CD4-positive, alpha-beta T cell (primary cell): ENCODE data around the gene NRXN3. TPM values are rescaled to one million over a fixed set of nuclear protein-coding genes. Genes with fewer than 3 reads are reported as not detected.

Experiments
- ATAC-seq: fragments of 200-7000 bp; cut with Tn5 transposase; one replicate; pipeline ENCODE4 v1.10.0; 2022; ENCODE audit warnings: mild to moderate bottlenecking; ENCODE audit not compliant: poor library complexity
- CTCF ChIA-PET: fragments of 350-600 bp; sonication (Branson Sonifier 250); formaldehyde crosslinking; loops from one replicate; lab custom pipeline; 2021; ENCODE audit warnings: antibody characterized with exemption, inconsistent platforms; lab: Charles Lee
- POLR2A ChIA-PET: fragments of 350-600 bp; sonication (Branson Sonifier 250); formaldehyde crosslinking; loops from one replicate; lab custom pipeline; 2021; ENCODE audit warnings: antibody characterized with exemption, inconsistent platforms; lab: Charles Lee
- DNase-seq, 14 experiments: peaks; one replicate each; pipeline ENCODE4 v3.0.0-alpha.2; 2013 to 2020; ENCODE audit warnings: mixed read lengths in 2 of 14
- H3K27ac ChIP-seq, 2 donors: one replicate each; pipeline versions ENCODE4 v1.5.1 to v1.7.0; 2013; ENCODE audit warnings: low read length in 2 of 2, low read depth in 1 of 2, mild to moderate bottlenecking in 1 of 2
- H3K27me3 ChIP-seq, 2 experiments: 1 replicate in 1 of 2; 2 replicates in 1 of 2; pipeline versions ENCODE4 v1.6.1 to v1.7.0; 2013; ENCODE audit warnings: low read length in 2 of 2, control low read depth in 1 of 2, mild to moderate bottlenecking in 1 of 2, moderate library complexity in 1 of 2; ENCODE audit not compliant: insufficient read depth in 2 of 2, control insufficient read depth in 1 of 2
- H3K36me3 ChIP-seq: one replicate; pipeline ENCODE4 v1.6.1; 2013; ENCODE audit warnings: low read length, control low read depth; ENCODE audit not compliant: insufficient read depth
- H3K4me1 ChIP-seq: one replicate; pipeline ENCODE4 v1.6.1; 2013; ENCODE audit warnings: low read length, control low read depth; ENCODE audit not compliant: insufficient read depth
- H3K4me3 ChIP-seq: one replicate; pipeline ENCODE4 v1.5.1; 2013; ENCODE audit warnings: mild to moderate bottlenecking, low read length, moderate library complexity
- H3K9me3 ChIP-seq, 2 experiments: 1 replicate in 1 of 2; 2 replicates in 1 of 2; pipeline versions ENCODE4 v1.6.1 to v1.7.0; 2013; ENCODE audit warnings: low read length in 2 of 2, mild to moderate bottlenecking in 2 of 2, control low read depth in 1 of 2, moderate library complexity in 1 of 2; ENCODE audit not compliant: control insufficient read depth in 1 of 2, insufficient read depth in 1 of 2
- H3K27ac Mint-ChIP-seq: one replicate; pipeline ENCODE4 v1.8.0; 2020; ENCODE audit warnings: mixed read lengths
- H3K27me3 Mint-ChIP-seq: one replicate; pipeline ENCODE4 v1.8.0; 2021; ENCODE audit warnings: mixed read lengths
- H3K36me3 Mint-ChIP-seq: one replicate; pipeline ENCODE4 v1.8.0; 2021; ENCODE audit warnings: low read depth, mixed read lengths
- H3K4me1 Mint-ChIP-seq: one replicate; pipeline ENCODE4 v1.8.0; 2021; ENCODE audit warnings: low read depth, mixed read lengths
- H3K4me3 Mint-ChIP-seq: one replicate; pipeline ENCODE4 v1.8.0; 2020; ENCODE audit warnings: mild to moderate bottlenecking, mixed read lengths
- H3K9me3 Mint-ChIP-seq: one replicate; pipeline ENCODE4 v1.8.0; 2020; ENCODE audit warnings: mixed read lengths
- intact Hi-C, 2 experiments: fragments of 100-400 bp; cut with DNase I in 1 of 2; cut with micrococcal nuclease in 1 of 2; formaldehyde crosslinking; loops; one replicate each; pipeline versions ENCODE4 v1.15.1 to v1.9.0; 2023 to 2025; cut with DNase I, micrococcal nuclease
- total RNA-seq, 174 experiments: library from RNA in 2 of 174; stranded (reverse) in 2 of 174; gene quantifications; one replicate each; pipeline ENCODE4 v1.2.3 and lab custom pipeline; 2021 to 2026
- TF ChIP-seq, protein P1 (sequence below): fragments of 200-600 bp; IDR thresholded peaks from one replicate; pipeline ENCODE4 v1.8.0; 2022; ENCODE audit warnings: antibody characterized with exemption, mild to moderate bottlenecking

The NRXN3 gene
- total RNA-seq, 2 experiments from 2014 or later = not detected

DNA sequence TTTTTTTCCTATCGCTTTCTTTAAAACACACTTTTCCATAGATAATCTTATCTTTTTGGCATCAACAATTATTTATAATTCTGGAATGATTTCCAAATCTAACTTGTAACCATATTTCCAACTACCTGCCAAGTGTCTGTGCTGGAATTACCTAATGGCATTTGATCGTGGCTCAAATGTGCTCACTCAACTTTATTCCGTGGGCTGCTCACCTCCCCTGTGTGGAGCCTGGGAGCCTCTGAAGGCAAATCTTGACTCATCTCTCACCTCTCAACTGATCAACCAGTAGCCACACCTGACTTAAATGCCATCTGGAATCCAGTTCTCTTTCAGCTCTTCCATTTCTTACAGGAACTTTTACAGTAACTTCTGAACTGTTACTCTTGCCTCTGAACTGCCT is 1432.6 kb downstream of the NRXN3 start:
- H3K4me3 ChIP-seq = no peak overlapping the region
- intact Hi-C loops = no loop called here
- H3K4me1 Mint-ChIP-seq = no peaks in the 10 kb centered on the region
- H3K27ac ChIP-seq = no peak overlapping the region
- no peaks in the 10 kb centered on the region for H3K36me3 Mint-ChIP-seq
- TF ChIP-seq, protein P1, sequence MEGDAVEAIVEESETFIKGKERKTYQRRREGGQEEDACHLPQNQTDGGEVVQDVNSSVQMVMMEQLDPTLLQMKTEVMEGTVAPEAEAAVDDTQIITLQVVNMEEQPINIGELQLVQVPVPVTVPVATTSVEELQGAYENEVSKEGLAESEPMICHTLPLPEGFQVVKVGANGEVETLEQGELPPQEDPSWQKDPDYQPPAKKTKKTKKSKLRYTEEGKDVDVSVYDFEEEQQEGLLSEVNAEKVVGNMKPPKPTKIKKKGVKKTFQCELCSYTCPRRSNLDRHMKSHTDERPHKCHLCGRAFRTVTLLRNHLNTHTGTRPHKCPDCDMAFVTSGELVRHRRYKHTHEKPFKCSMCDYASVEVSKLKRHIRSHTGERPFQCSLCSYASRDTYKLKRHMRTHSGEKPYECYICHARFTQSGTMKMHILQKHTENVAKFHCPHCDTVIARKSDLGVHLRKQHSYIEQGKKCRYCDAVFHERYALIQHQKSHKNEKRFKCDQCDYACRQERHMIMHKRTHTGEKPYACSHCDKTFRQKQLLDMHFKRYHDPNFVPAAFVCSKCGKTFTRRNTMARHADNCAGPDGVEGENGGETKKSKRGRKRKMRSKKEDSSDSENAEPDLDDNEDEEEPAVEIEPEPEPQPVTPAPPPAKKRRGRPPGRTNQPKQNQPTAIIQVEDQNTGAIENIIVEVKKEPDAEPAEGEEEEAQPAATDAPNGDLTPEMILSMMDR = no peak
- H3K36me3 ChIP-seq = no peaks in the 10 kb centered on the region
- DNase-seq = no peak
- H3K9me3 Mint-ChIP-seq = peaks cover 3% of the 10 kb centered on the region
- H3K4me3 Mint-ChIP-seq = no peak overlapping the region
- H3K4me1 ChIP-seq = no peaks in the 10 kb centered on the region
- no peaks in the 10 kb centered on the region for H3K27me3 ChIP-seq
- H3K9me3 ChIP-seq = no peaks in the 10 kb centered on the region
- POLR2A ChIA-PET = no interaction called here
- CTCF ChIA-PET = no interaction called here
- H3K27ac Mint-ChIP-seq = no peak overlapping the region
- ATAC-seq = no peak
- H3K27me3 Mint-ChIP-seq = no peaks in the 10 kb centered on the region

DNA sequence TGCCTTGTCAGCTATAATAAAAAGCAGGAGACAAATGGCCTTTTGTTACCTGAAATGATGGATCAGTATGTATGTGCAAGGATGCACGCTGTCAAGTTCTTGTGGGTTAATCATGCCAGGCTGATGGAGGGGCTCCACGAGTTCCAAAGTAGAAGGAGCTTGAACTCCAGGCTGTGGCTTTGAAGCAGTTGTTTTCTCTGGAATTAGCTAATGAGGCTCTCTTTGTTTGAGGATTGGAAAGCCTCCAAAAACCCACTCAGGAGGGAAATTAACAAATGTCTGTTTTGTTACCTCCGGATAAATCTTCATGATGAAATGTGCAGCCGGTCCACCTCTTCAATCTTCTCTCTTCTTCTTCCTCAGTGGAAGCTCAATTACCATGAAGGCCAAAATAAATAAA is 1435.7 kb downstream of the NRXN3 start:
- Mint-ChIP-seq H3K9me3 (peaks cover 3% of the 10 kb centered on the region), H3K27ac (no peak overlapping the region), H3K36me3 (no peaks in the 10 kb centered on the region), H3K27me3 (no peaks in the 10 kb centered on the region), H3K4me3 (no peak overlapping the region), H3K4me1 (no peaks in the 10 kb centered on the region)
- Histone ChIP-seq H3K9me3 (peaks cover 0 to 5% of the 10 kb centered on the region in 2 experiments), H3K27me3 (no peaks in the 10 kb centered on the region), H3K4me3 (no peak overlapping the region), H3K36me3 (no peaks in the 10 kb centered on the region), H3K4me1 (no peaks in the 10 kb centered on the region), H3K27ac (no peak overlapping the region)
- no peak for DNase-seq
- TF ChIP-seq, protein P1 = no peak
- ChIA-PET POLR2A (no interaction called here), CTCF (no interaction called here)
- ATAC-seq = no peak
- intact Hi-C loops = no loop called here

DNA sequence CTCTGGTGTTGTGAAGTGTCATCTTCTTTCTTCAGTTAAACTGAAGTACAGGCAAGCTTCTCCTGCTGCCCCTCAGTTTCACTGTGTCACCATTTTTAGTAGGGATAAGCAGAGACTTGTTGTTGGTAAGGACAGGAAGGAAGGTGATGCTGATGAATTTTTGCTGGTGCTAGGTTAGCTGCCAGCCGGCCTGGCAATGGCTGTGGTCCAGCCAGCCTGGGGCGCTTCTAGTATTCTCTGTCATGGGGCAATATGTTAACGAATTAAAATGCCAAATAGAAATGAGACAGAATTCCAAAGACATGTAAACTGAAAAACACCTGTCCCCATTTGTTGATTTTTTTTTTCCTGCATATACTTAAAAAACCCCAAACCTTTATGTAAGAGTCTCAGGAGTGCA is 1438.3 kb downstream of the NRXN3 start:
- H3K27ac ChIP-seq = no peak overlapping the region
- no peaks in the 10 kb centered on the region for H3K27me3 ChIP-seq
- H3K4me1 ChIP-seq = no peaks in the 10 kb centered on the region
- H3K36me3 ChIP-seq = no peaks in the 10 kb centered on the region
- H3K9me3 ChIP-seq = peaks cover 0 to 5% of the 10 kb centered on the region in 2 experiments
- peaks cover 3% of the 10 kb centered on the region for H3K9me3 Mint-ChIP-seq
- TF ChIP-seq, protein P1 = no peak
- H3K4me1 Mint-ChIP-seq = no peaks in the 10 kb centered on the region
- ChIA-PET POLR2A (interaction anchor here (0.6 kb wide), 1 partner anchor 105 kb away, joined by 3 read pairs; no protein-coding TSS in a partner anchor), CTCF (no interaction called here)
- H3K4me3 ChIP-seq = no peak overlapping the region
- H3K27ac Mint-ChIP-seq = no peak overlapping the region
- H3K4me3 Mint-ChIP-seq = no peak overlapping the region
- H3K27me3 Mint-ChIP-seq = no peaks in the 10 kb centered on the region
- intact Hi-C loops = no loop called here
- no peaks in the 10 kb centered on the region for H3K36me3 Mint-ChIP-seq
- no peak for DNase-seq
- ATAC-seq = no peak
